Upper lobe of left lung (tissue), 6 donors: Measurements from ENCODE around the gene SSPN. TPM values are rescaled to one million over a fixed set of nuclear protein-coding genes. Genes with fewer than 3 reads are reported as not detected.
A peak's percentile ranks its signal among the peaks of the same experiment; 100 is the strongest.

Experiments used
- ATAC-seq, 2 donors: fragments of 200-7000 bp; cut with Tn5 transposase; one replicate each; pipeline ENCODE4 v1.9.1; 2022; ENCODE audit warnings: mild to moderate bottlenecking in 2 of 2, moderate library complexity in 2 of 2; ENCODE audit not compliant: low FRiP score in 2 of 2
- DNase-seq, 2 donors: peaks; one replicate each; pipeline ENCODE4 v3.0.0-alpha.2; 2019 to 2020
- H3K27ac ChIP-seq, 4 donors: fragments of 200-600 bp; sonication (generic); one replicate each; pipeline ENCODE4 v1.5.1; 2016 to 2019
- H3K27me3 ChIP-seq, 4 donors: fragments of 200-600 bp; sonication (generic); one replicate each; pipeline ENCODE4 v1.5.1; 2017 to 2019
- H3K36me3 ChIP-seq, 4 donors: fragments of 200-600 bp; sonication (generic); one replicate each; pipeline ENCODE4 v1.5.1; 2016 to 2019
- H3K4me1 ChIP-seq, 4 donors: fragments of 200-600 bp; sonication (generic); one replicate each; pipeline ENCODE4 v1.5.1; 2018 to 2019
- H3K4me3 ChIP-seq, 4 donors: fragments of 200-600 bp; sonication (generic); one replicate each; pipeline ENCODE4 v1.5.1; 2017 to 2019; ENCODE audit warnings: mild to moderate bottlenecking in 2 of 4, moderate library complexity in 1 of 4
- H3K9me3 ChIP-seq, 4 donors: fragments of 200-600 bp; sonication (generic); one replicate each; pipeline ENCODE4 v1.5.1; 2018 to 2019
- CTCF ChIP-seq, 6 experiments: fragments of 450-650 bp in 4 of 6; fragments of 200-600 bp in 2 of 6; sonication (generic) in 2 of 6; IDR thresholded peaks; one replicate each; pipeline ENCODE4 v1.5.1; 2016 to 2019; ENCODE audit warnings: antibody characterized with exemption in 6 of 6
- EP300 ChIP-seq, 4 donors: sonication (generic); formaldehyde crosslinking; IDR thresholded peaks; one replicate each; pipeline ENCODE4 v1.5.1; 2017; ENCODE audit warnings: antibody characterized with exemption in 4 of 4, control low read depth in 2 of 4
- POLR2A ChIP-seq, 4 donors: fragments of 450-650 bp; IDR thresholded peaks; one replicate each; pipeline ENCODE4 v1.5.1; 2016 to 2017; ENCODE audit warnings: antibody characterized with exemption in 4 of 4, mild to moderate bottlenecking in 2 of 4
- POLR2AphosphoS5 ChIP-seq, 2 donors: sonication (generic); formaldehyde crosslinking; IDR thresholded peaks; one replicate each; pipeline ENCODE4 v1.5.1; 2017; ENCODE audit warnings: antibody characterized with exemption in 2 of 2
- WGBS, 2 donors: methylation state at CpG; one replicate each; pipeline ENCODE4 v1.1.5; 2017 to 2018; 5-methylcytosine and 5-hydroxymethylcytosine counted together
- total RNA-seq, 6 donors: library from RNA; depleted of rRNA in 4 of 6; stranded (reverse); fragments of >200 nt in 4 of 6; gene quantifications; one replicate each; pipeline versions ENCODE4 v1.1.0 to v1.2.1, GENCODE V29; 2016 to 2021
- donor health status: DM: no; HTN: no; CAD: no; lungs with moderate emphysema.
- donor health status: DM: no; HTN: yes; CAD: no; lungs with severe emphysema.

Gene SSPN
- total RNA-seq, 6 donors from 2014 or later = 1.0 to 38.8 (median 10.0) TPM

- Histone ChIP-seq H3K27ac (no peak overlapping the region), H3K36me3 (no peaks in the 10 kb centered on the region), H3K4me1 (peaks cover 0 to 4% (median 0%) of the 10 kb centered on the region in 4 donors), H3K27me3 (no peaks in the 10 kb centered on the region), H3K9me3 (no peaks in the 10 kb centered on the region), H3K4me3 (no peak overlapping the region)
- DNase-seq = no peak
- WGBS, 2 donors = 68 to 82% methylated on average over 3 to 4 of the region's 4 CpGs
- no peak for TF ChIP-seq POLR2A (IDR thresholded peaks at IDR 0.05)
- no peak for TF ChIP-seq EP300 (IDR thresholded peaks at IDR 0.05)
- ATAC-seq = peak in 1 of 2 donors; percentile 61
These were observed 85.9 kb downstream of the SSPN start for GRCh38 chr12:26281320-26281719.

GRCh38 chr12:26282339-26282940 lies 87.1 kb downstream of the SSPN start:
- WGBS, 2 donors = 84 to 88% methylated on average over 4 of the region's 4 CpGs
- no peak overlapping the region for H3K4me3 ChIP-seq
- no peaks in the 10 kb centered on the region for H3K27me3 ChIP-seq
- H3K4me1 ChIP-seq = peaks cover 0 to 1% (median 0%) of the 10 kb centered on the region in 4 donors
- no peak for ATAC-seq
- DNase-seq = no peak
- H3K27ac ChIP-seq = no peak overlapping the region
- H3K36me3 ChIP-seq = no peaks in the 10 kb centered on the region
- TF ChIP-seq EP300 (IDR thresholded peaks at IDR 0.05) = no peak
- no peaks in the 10 kb centered on the region for H3K9me3 ChIP-seq

DNA sequence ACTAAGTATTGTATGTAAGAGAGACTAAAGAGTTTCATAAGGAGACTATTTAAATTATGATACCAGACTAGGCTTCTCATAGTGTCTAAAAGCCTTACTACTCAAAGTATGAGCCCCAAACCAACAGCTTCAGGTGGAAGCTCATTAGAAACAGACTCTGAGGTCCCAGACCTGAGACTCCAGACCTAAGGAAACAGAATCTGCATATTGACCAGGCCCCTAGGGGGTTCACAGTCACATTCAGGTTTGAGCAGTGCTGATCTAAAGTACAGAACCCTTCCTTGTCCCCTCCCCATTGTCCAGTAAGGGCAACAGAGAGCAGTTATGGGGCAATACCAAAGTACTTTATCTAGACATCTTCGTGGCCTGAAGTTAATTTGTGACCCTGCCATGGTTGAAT lies 87.7 kb downstream of the SSPN start:
- H3K9me3 ChIP-seq = no peaks in the 10 kb centered on the region
- ATAC-seq (no peak), DNase-seq (no peak)
- H3K27ac ChIP-seq = no peak overlapping the region
- H3K36me3 ChIP-seq = no peaks in the 10 kb centered on the region
- H3K27me3 ChIP-seq = no peaks in the 10 kb centered on the region
- H3K4me1 ChIP-seq = peaks cover 0 to 5% (median 0%) of the 10 kb centered on the region in 4 donors
- no peak for TF ChIP-seq POLR2AphosphoS5 (IDR thresholded peaks at IDR 0.05)
- no peak for TF ChIP-seq EP300 (IDR thresholded peaks at IDR 0.05)
- TF ChIP-seq CTCF (IDR thresholded peaks at IDR 0.05) = no peak
- no peak for TF ChIP-seq POLR2A (IDR thresholded peaks at IDR 0.05)
- H3K4me3 ChIP-seq = no peak overlapping the region
- WGBS, 2 donors = 16 to 40% methylated on average over 1 of the region's 1 CpG

DNA sequence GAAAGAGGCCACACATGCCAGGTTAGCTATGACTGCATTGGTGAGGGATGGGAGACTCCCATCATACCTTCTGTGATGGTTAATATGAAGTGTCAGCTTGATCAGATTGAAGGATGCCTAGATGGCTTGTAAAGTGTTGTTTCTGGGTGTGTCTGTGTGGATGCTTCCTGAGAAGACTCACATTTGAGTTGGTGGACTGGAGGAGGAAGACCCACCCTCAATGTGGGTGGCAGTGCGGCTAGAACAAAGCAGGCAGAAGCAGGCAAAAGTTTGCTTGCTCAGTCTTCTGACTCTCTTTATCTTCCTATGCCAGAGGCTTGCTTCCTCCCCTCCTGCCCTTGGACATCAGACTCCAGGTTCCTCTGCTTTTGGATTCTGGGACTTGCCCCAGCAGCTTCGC lies 88.2 kb downstream of the SSPN start:
- Histone ChIP-seq H3K9me3 (no peaks in the 10 kb centered on the region), H3K36me3 (no peaks in the 10 kb centered on the region), H3K4me1 (peaks cover 0 to 8% (median 0%) of the 10 kb centered on the region in 4 donors), H3K27ac (no peak overlapping the region), H3K4me3 (no peak overlapping the region), H3K27me3 (no peaks in the 10 kb centered on the region)
- no peak for ATAC-seq
- WGBS, 2 donors = 76 to 96% methylated on average over 2 of the region's 2 CpGs
- DNase-seq = no peak
- TF ChIP-seq POLR2A (IDR thresholded peaks at IDR 0.05) = no peak
- TF ChIP-seq CTCF (IDR thresholded peaks at IDR 0.05) = no peak
- no peak for TF ChIP-seq POLR2AphosphoS5 (IDR thresholded peaks at IDR 0.05)
- no peak for TF ChIP-seq EP300 (IDR thresholded peaks at IDR 0.05)

DNA sequence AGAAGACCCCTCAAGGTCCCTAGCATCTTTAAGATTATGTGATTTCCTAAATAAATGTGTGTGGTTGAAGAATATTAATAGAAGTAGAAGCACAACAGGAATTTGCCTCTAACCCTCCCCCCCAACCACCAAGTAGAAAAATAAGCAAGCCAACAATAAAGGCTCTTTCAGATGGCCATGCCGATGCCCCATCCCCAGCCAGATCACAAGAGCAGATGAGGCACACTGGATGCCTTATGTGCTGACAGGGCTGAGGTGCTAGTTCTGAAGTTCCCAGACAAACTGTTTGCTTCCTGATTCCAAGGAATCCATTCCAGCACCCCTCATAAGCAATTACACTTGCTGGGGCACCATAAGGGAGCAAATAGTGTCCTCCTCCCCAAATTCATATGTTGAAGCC lies 90.0 kb downstream of the SSPN start:
- H3K4me3 ChIP-seq = no peak overlapping the region
- no peaks in the 10 kb centered on the region for H3K36me3 ChIP-seq
- DNase-seq = no peak
- 100% methylated on average over 1 of the region's 1 CpG for WGBS, 2 donors
- H3K4me1 ChIP-seq = peaks cover 0 to 8% (median 0%) of the 10 kb centered on the region in 4 donors
- H3K9me3 ChIP-seq = no peaks in the 10 kb centered on the region
- ATAC-seq = no peak
- TF ChIP-seq POLR2AphosphoS5 (IDR thresholded peaks at IDR 0.05) (no peak), EP300 (IDR thresholded peaks at IDR 0.05) (no peak), CTCF (IDR thresholded peaks at IDR 0.05) (no peak), POLR2A (IDR thresholded peaks at IDR 0.05) (no peak)
- no peaks in the 10 kb centered on the region for H3K27me3 ChIP-seq
- H3K27ac ChIP-seq = no peak overlapping the region

- H3K27me3 ChIP-seq = no peaks in the 10 kb centered on the region
- no peaks in the 10 kb centered on the region for H3K9me3 ChIP-seq
- DNase-seq (peak in 1 of 2 donors; percentile 61), ATAC-seq (no peak)
- no peaks in the 10 kb centered on the region for H3K36me3 ChIP-seq
- no peak overlapping the region for H3K4me3 ChIP-seq
- peaks cover 0 to 8% (median 0%) of the 10 kb centered on the region in 4 donors for H3K4me1 ChIP-seq
- TF ChIP-seq POLR2A (IDR thresholded peaks at IDR 0.05) (no peak), CTCF (IDR thresholded peaks at IDR 0.05) (no peak), POLR2AphosphoS5 (IDR thresholded peaks at IDR 0.05) (no peak), EP300 (IDR thresholded peaks at IDR 0.05) (no peak)
- no peak overlapping the region for H3K27ac ChIP-seq
- 85 to 95% methylated on average over 6 of the region's 6 CpGs for WGBS, 2 donors
These were observed 90.8 kb downstream of the SSPN start for GRCh38 chr12:26286186-26286585.
